Liver (tissue), 9 donors: ENCODE measurements around the gene BPTF. TPM values are rescaled to one million over a fixed set of nuclear protein-coding genes. Genes with fewer than 3 reads are reported as not detected.

Experiments used
- DNase-seq: peaks from one replicate; pipeline ENCODE4 v3.0.0-alpha.2; 2017; ENCODE audit warnings: low spot score
- H3K27ac ChIP-seq, 2 donors: one replicate each; pipeline ENCODE4 v1.7.0; 2013; ENCODE audit warnings: inconsistent platforms in 2 of 2, low read length in 2 of 2, control low read depth in 1 of 2, low read depth in 1 of 2, mild to moderate bottlenecking in 1 of 2
- H3K27me3 ChIP-seq, 4 donors: one replicate each; pipeline versions ENCODE4 v1.6.1 to v1.7.0; 2013; ENCODE audit warnings: low read length in 3 of 4, inconsistent platforms in 1 of 4, mild to moderate bottlenecking in 1 of 4, moderate library complexity in 1 of 4; ENCODE audit not compliant: control insufficient read depth in 4 of 4, insufficient read depth in 4 of 4
- H3K36me3 ChIP-seq, 4 donors: one replicate each; pipeline versions ENCODE4 v1.6.1 to v1.7.0; 2013; ENCODE audit warnings: low read length in 3 of 4, mild to moderate bottlenecking in 3 of 4, low read depth in 1 of 4, moderate library complexity in 1 of 4; ENCODE audit not compliant: control insufficient read depth in 4 of 4, insufficient read depth in 3 of 4
- H3K4me1 ChIP-seq, 4 donors: one replicate each; pipeline versions ENCODE4 v1.6.1 to v1.7.0; 2013; ENCODE audit warnings: low read length in 3 of 4, mild to moderate bottlenecking in 3 of 4, moderate library complexity in 1 of 4; ENCODE audit not compliant: control insufficient read depth in 4 of 4, insufficient read depth in 4 of 4
- H3K4me3 ChIP-seq, 3 donors: one replicate each; pipeline versions ENCODE4 v1.6.1 to v1.7.0; 2013; ENCODE audit warnings: low read length in 3 of 3, control low read depth in 1 of 3, low read depth in 1 of 3, mild to moderate bottlenecking in 1 of 3
- H3K9ac ChIP-seq, 2 donors: one replicate each; pipeline ENCODE4 v1.7.0; 2013; ENCODE audit warnings: low read length in 2 of 2, mild to moderate bottlenecking in 2 of 2, moderate library complexity in 2 of 2, control low read depth in 1 of 2, low read depth in 1 of 2
- H3K9me3 ChIP-seq, 4 donors: one replicate each; pipeline versions ENCODE4 v1.6.1 to v1.7.0; 2013; ENCODE audit warnings: low read length in 3 of 4; ENCODE audit not compliant: control insufficient read depth in 4 of 4
- ATF3 ChIP-seq: IDR thresholded peaks from 2 replicates; pipeline ENCODE4 v1.6.1; 2016; ENCODE audit warnings: antibody characterized with exemption
- CTCF ChIP-seq: fragments of 150-350 bp; IDR thresholded peaks from 2 replicates; pipeline ENCODE4 v1.5.1; 2017; ENCODE audit warnings: improper control_type of control experiment, low read depth, low read length; ENCODE audit not compliant: missing input control
- EGR1 ChIP-seq, 2 donors: IDR thresholded peaks; 2 replicates each; pipeline ENCODE4 v1.6.1; 2016 to 2018; ENCODE audit warnings: antibody characterized with exemption in 2 of 2, low read depth in 2 of 2
- FOXA1 ChIP-seq: IDR thresholded peaks from 2 replicates; pipeline ENCODE4 v1.6.1; 2016; ENCODE audit warnings: antibody characterized with exemption
- FOXA2 ChIP-seq: IDR thresholded peaks from 2 replicates; pipeline ENCODE4 v1.6.1; 2016; ENCODE audit warnings: antibody characterized with exemption
- GABPA ChIP-seq, 2 donors: IDR thresholded peaks in 1 of 2; conservative IDR thresholded peaks in 1 of 2; 2 replicates each; pipeline ENCODE4 v1.6.1; 2016; ENCODE audit warnings: antibody characterized with exemption in 2 of 2, mild to moderate bottlenecking in 1 of 2, moderate library complexity in 1 of 2
- HNF4A ChIP-seq, 2 donors: conservative IDR thresholded peaks; 2 replicates each; pipeline ENCODE4 v1.6.1; 2016; ENCODE audit warnings: antibody characterized with exemption in 2 of 2, mild to moderate bottlenecking in 2 of 2
- HNF4G ChIP-seq: IDR thresholded peaks from 2 replicates; pipeline ENCODE4 v1.6.1; 2016; ENCODE audit warnings: antibody characterized with exemption
- JUND ChIP-seq, 2 donors: IDR thresholded peaks; 2 replicates each; pipeline ENCODE4 v1.6.1; 2016; ENCODE audit warnings: antibody characterized with exemption in 2 of 2
- MAX ChIP-seq: IDR thresholded peaks from 2 replicates; pipeline ENCODE4 v1.6.1; 2016; ENCODE audit warnings: antibody characterized with exemption
- NR2F2 ChIP-seq: IDR thresholded peaks from 2 replicates; pipeline ENCODE4 v1.6.1; 2016; ENCODE audit warnings: antibody characterized with exemption
- RAD21 ChIP-seq, 2 donors: IDR thresholded peaks; 2 replicates each; pipeline ENCODE4 v1.6.1; 2016; ENCODE audit warnings: antibody characterized with exemption in 2 of 2, mild to moderate bottlenecking in 2 of 2
- REST ChIP-seq: IDR thresholded peaks from 2 replicates; pipeline ENCODE4 v1.6.1; 2016; ENCODE audit warnings: antibody characterized with exemption, mild to moderate bottlenecking
- SP1 ChIP-seq: IDR thresholded peaks from 2 replicates; pipeline ENCODE4 v1.6.1; 2018; ENCODE audit warnings: antibody characterized with exemption, mild to moderate bottlenecking
- TAF1 ChIP-seq: conservative IDR thresholded peaks from 2 replicates; pipeline ENCODE4 v1.6.1; 2016; ENCODE audit warnings: antibody characterized with exemption, mild to moderate bottlenecking
- YY1 ChIP-seq: IDR thresholded peaks from 2 replicates; pipeline ENCODE4 v1.6.1; 2016; ENCODE audit warnings: antibody characterized with exemption, mild to moderate bottlenecking
- ZBTB33 ChIP-seq: IDR thresholded peaks from 2 replicates; pipeline ENCODE4 v1.6.1; 2016; ENCODE audit warnings: antibody characterized with exemption
- WGBS: extraction: QIAGEN DNeasy Blood & Tissue Kit; methylation state at CpG from one replicate; pipeline ENCODE4 v1.1.7; 2013; 5-methylcytosine and 5-hydroxymethylcytosine counted together
- polyA plus RNA-seq, 2 donors: library from polyadenylated mRNA; stranded (reverse) in 1 of 2; unstranded in 1 of 2; fragments of 200-250 nt in 1 of 2; fragments of >200 nt in 1 of 2; fragmentation: Nextera tagmentation in 1 of 2; extraction: Ambion mirVana in 1 of 2; gene quantifications; one replicate each; pipeline versions ENCODE4 v1.2.1 to v1.2.3, GENCODE V29; 2013 to 2015
- total RNA-seq, 2 donors: library from RNA; depleted of rRNA; stranded (reverse); fragments of >200 nt; gene quantifications; one replicate each; pipeline ENCODE4 v1.2.3, GENCODE V29; 2014
- donor health status: healthy.
- donor health status: healthy.
- donor health status: healthy.
- donor health status: healthy.
- donor health status: healthy.

Gene BPTF
- total and polyA plus RNA-seq, 4 donors = 8.1 to 51.7 (median 29.5) TPM

- H3K9me3 ChIP-seq = no peaks in the 10 kb centered on the region
- TF ChIP-seq REST = no peak
- TF ChIP-seq ATF3 = no peak
- no peak for TF ChIP-seq MAX
- TF ChIP-seq GABPA (IDR thresholded peaks at IDR 0.05 in 1 of 2, conservative IDR thresholded peaks at IDR 0.05 in 1 of 2) = no peak
- no peak for TF ChIP-seq ZBTB33
- no peak for TF ChIP-seq SP1
- TF ChIP-seq FOXA1 = no peak
- no peak for TF ChIP-seq RAD21 (IDR thresholded peaks at IDR 0.05)
- TF ChIP-seq CTCF = no peak
- no peak for TF ChIP-seq HNF4G
- no peak for TF ChIP-seq JUND (IDR thresholded peaks at IDR 0.05)
- no peak for TF ChIP-seq TAF1
- no peak overlapping the region for H3K27ac ChIP-seq
Observed at GRCh38 chr17:68013385-68013784, 188.1 kb downstream of the BPTF start.

GRCh38 chr17:68015081-68015723 is 189.9 kb downstream of the BPTF start:
- H3K4me1 ChIP-seq = peaks cover 0 to 13% (median 5%) of the 10 kb centered on the region in 4 donors
- DNase-seq = no peak
- H3K9me3 ChIP-seq = no peaks in the 10 kb centered on the region
- WGBS = 95% methylated on average over 11 of the region's 11 CpGs
- no peaks in the 10 kb centered on the region for H3K36me3 ChIP-seq
- H3K27me3 ChIP-seq = no peaks in the 10 kb centered on the region
- H3K27ac ChIP-seq = no peak overlapping the region
- H3K9ac ChIP-seq = no peak overlapping the region
- H3K4me3 ChIP-seq = no peak overlapping the region
- TF ChIP-seq EGR1 (IDR thresholded peaks at IDR 0.05; ENCODE audit: low read depth in 2 of 2) (no peak), FOXA2 (no peak), ATF3 (no peak), YY1 (no peak), HNF4G (no peak), HNF4A (conservative IDR thresholded peaks at IDR 0.05) (no peak), SP1 (no peak), NR2F2 (no peak), ZBTB33 (no peak), REST (no peak), TAF1 (no peak), FOXA1 (no peak)

More at GRCh38 chr17:68013385-68013784, 188.1 kb downstream of the BPTF start:
- H3K36me3 ChIP-seq = no peaks in the 10 kb centered on the region
- DNase-seq = no peak
- no peak overlapping the region for H3K9ac ChIP-seq
- no peak overlapping the region for H3K4me3 ChIP-seq
- H3K4me1 ChIP-seq = peaks cover 0 to 9% (median 3%) of the 10 kb centered on the region in 4 donors
- H3K27me3 ChIP-seq = no peaks in the 10 kb centered on the region
